ENCODE data around the gene METTL9.
"Not testable (repeated sequence)": the region's sequence is repeated elsewhere in the genome, so short reads cannot be mapped to it uniquely, and the experiment has no call there.

The METTL9 gene

DNA sequence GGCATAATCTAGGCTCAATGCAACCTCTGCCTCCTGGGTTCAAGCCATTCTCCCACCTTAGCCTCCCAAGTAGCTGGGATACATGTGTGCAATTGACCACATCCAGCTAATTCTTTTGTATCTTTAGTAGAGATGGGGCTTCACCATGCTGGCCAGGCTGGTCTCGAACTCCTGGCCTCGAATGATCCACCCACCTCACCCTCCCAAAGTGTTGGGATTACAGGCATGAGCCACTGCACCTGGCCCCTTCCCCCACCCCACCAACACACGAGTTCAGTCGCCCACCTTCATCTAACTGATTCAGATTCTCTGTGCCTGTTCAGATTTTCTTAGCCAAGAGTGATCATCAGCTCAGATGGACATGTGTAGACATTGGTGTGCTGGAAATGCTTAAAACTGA lies 25.0 kb upstream of the METTL9 start:
- no peak for DNase-seq (ENCODE audit: low read depth)

GRCh38 chr16:21576323-21576722 lies 23.1 kb upstream of the METTL9 start:
- DNase-seq (ENCODE audit: low read depth), result not testable (repeated sequence)

DNA sequence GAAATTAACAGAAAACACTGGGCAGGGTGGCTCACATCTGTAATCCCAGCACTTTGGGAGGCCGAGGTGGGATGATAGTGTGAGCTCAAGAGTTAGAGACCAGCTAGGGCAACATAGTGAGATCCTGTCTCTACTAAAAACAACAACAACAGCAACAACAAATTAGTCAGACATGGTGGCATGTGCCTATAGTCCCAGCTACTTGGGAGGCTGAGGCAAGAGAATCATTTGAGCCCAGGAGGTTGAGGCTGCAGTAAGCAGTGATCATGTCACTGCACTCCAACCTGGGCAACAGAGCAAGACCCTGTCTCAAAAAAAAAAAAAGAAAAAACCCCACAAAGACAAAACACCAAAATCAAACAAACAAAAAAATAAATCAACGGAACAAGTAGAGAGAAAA lies 21.9 kb upstream of the METTL9 start:
- DNase-seq (ENCODE audit: low read depth), result not testable (repeated sequence)

GRCh38 chr16:21578311-21578710 lies 21.1 kb upstream of the METTL9 start:
- not testable (repeated sequence) for DNase-seq (ENCODE audit: low read depth)

DNA sequence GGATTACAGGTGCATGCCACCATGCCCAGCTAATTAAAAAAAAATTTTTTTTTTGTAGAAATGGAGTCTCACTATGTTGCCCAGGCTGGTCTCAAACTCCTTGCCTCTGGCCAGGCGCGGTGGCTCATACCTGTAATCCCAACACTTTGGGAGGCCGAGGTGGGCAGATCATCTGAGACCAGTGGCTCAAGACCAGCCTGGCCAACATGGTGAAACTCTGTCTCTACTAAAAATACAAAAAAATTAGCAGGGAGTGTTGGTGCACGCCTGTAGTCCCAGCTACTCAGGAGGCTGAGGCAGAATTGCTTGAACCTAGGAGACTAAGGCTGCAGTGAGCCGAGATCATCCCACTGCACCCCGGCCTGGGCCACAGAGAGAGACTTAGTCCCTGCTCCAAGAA lies 19.2 kb upstream of the METTL9 start:
- not testable (repeated sequence) for DNase-seq (ENCODE audit: low read depth)

DNA sequence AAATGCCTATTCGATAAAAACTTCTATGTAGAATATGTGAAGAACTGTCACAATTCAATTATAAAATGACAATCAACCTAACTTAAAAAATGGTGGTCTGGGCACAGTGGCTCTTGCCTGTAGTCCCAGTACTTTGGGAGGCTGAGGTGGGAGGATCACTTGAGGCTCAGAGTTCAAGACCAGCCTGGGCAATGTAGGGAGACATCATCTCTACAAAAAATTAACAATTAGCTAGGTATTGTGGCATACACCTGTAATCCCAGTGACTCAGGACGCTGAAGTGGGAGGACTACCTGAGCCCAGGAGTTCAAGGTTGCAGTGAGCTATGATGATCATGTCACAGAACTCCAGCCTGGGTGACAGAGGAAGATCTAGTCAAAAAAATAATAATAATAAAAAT lies 18.6 kb upstream of the METTL9 start:
- no peak for DNase-seq (ENCODE audit: low read depth)

DNA sequence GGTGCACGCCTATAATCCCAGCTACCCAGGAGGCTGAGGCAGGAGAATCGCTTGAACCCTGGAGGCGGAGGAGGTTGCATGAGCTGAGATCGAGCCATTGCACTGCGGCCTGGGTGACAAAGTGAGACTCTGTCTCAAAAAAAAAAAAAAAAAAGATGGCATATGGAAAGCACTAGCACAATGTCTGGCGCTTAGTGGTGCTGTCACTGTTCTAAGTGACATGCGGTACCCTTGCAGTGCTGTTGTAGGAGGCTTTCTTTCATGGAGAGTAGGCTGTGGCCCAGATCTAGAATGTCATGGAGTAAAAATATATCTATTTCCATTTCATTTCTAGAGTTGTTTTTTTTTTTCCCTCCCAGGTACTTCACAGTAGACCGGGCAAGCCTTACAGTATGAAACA lies 14.6 kb upstream of the METTL9 start:
- no peak for DNase-seq (ENCODE audit: low read depth)

DNA sequence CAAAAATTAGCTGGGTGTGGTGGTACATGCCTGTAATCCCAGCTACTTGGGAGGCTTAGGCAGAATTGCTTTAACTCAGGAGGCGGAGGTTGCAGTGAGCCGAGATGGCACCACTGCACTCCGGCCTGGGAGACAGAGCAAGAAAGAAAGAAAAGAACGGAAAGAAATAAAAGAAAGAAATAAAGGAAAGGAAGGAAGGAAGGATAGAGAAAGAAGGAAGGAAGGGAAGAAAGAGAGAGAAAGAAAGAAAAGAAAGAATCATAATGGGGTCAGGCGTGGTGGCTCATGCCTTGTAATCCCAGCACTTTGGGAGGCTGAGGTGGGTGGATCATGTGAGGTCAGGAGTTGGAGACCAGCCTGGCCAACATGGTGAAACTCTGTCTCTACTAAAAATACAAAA lies 10.8 kb upstream of the METTL9 start:
- DNase-seq (ENCODE audit: low read depth), result not testable (repeated sequence)

GRCh38 chr16:21589551-21589950 lies 9.8 kb upstream of the METTL9 start:
- DNase-seq (ENCODE audit: low read depth), result no peak

DNA sequence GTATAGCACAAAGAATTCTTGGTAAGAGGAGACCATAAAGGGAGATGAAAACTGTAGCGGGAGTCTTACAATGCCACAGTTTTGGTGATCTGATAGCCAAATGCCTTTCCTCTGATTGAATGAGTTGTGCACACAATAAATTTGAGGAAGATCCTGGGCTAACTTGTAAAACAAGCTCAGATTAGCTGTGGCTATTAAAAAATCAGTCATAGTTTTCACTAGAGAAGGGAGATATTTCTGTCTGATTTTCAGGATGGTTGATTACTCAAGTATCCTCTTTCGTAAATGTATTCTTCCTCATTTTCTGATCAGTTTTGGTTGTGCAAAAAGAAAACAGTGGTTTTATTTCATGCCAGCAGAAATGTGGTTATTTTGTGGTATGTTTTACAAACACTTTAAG lies 9.1 kb upstream of the METTL9 start:
- no peak for DNase-seq (ENCODE audit: low read depth)

DNA sequence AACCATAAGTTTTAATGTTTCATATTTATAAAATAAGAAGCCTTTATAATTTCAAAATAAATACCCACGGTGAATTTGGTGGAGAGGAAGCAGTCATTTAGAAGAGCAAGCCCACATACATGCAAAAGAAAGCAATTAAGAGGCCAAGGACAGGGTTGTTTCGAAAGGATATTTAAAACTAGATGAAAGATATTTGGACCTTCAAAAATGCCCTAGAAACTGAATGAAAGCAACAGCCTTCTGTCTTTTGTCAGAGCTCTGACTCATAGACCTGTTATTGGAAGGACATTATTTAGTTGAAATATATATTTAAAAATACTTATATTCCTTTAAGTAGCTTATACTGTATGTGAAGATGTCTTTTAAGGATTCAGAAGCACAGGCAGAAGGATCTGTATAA lies 8.6 kb upstream of the METTL9 start:
- DNase-seq (ENCODE audit: low read depth), result no peak

DNA sequence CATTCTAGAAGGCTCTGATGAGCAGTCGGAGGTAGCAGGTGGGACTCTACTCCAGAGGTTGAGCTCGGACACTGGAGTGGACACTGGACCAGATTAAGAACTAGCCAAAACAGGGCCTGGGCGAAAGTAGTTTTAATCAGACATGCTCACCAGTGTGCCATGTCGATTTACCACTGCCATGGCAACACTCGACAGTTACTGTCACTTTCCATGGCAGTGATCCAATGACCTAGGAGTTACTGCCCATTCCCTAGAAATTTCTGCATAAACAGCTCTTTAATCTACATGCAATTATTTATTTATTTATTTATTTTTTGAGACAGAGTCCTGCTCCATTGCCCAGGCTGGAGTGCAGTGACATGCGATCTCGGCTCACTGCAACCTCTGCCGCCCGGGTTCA lies 7.2 kb upstream of the METTL9 start:
- DNase-seq (ENCODE audit: low read depth), result no peak

DNA sequence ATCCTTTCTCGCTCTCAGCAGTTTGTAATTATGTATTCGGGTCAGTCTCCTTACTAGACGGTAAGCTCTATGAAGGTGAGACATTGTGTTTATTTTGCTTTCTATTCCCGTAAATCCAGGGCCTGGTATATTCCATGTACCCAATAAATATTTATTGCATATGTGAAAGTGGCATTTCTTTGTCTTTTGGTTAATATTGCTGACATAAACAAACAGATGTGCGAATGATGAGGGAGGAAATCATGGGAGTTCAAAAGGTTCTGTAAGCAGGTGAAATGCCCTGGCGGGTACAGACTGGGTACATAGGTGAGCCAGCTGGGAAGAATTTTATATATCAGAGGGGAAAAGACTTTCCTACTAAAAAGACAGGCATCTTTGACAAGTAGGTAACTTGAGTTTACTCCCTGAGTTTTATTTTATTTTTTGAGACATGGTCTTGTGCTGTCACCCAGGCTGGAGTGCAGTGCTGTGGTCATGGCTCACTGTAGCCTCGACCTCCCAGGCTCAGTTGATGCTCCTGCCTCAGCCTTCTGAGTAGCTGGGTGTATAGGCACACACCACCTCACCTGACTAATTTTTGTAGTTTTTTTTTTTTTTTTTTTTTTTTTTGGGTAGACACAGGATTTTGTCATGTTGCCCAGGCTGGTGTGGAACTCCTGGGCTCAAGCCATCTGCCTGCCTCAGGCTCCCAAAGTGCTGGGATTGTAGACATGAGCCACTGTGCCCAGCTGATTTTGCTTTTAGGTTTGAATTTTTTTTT lies 5.7 kb upstream of the METTL9 start:
- no peak for DNase-seq (ENCODE audit: low read depth)

- no peak for DNase-seq (ENCODE audit: low read depth)
Observed at GRCh38 chr16:21597561-21598030, 1.8 kb upstream of the METTL9 start.

DNA sequence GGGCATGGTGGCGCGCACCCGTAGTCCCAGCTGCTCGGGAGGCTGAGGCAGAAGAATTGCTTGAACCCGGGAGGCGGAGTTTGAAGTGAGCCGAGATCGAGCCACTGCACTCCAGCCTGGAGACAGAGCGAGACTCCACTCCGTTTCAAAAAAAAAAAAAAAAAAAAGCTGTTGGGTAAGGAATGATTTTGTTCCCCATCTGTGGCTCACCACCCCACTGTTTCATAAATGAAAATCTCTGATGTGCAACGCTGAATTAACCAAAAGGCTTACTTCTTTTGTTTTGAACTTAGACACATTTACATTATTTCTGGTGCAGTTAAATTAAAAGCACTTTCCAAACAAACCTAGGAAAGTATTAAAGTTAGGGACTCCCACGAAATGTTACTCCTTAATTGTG lies 1.2 kb upstream of the METTL9 start:
- no peak for DNase-seq (ENCODE audit: low read depth)

- no peak for DNase-seq (ENCODE audit: low read depth)
Observed at GRCh38 chr16:21598701-21599121, 666 bp upstream of the METTL9 start.

DNA sequence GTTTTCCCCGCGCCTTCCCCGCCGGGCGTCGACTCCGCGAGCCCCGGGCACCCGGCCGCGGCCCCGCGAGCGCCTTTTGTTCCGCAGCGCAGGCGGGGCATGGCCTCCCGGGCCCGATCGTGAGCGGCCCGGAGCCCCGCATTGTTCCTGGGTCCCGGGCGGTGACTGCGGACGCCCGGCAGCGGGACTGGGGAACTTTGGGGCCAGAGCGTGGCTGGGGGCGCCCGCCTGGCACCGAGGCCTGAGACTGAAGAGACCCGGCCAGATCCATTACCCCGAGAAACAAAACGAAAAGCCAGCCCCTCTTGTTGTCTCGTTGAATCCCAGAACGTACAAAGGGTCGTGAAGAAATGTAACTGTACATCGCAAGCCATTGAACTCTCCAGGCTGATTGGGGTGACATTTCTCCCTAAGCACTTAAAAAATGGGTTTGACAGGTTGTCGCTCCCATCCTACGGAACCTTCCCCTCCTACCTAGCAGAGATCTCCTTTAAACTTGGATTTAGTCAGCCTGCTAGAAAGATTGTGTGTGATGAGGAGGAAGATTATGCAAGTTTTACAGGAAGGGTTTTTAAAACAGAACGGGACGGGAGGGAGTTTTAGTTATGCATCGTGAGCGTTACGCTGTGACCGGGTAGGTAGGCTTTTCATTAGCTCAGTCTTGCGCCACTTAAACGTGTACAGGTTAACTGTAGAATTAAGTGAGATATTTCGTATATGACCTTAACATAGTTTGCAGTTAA lies 825 bp downstream of the METTL9 start:
- no peak for DNase-seq (ENCODE audit: low read depth)

GRCh38 chr16:21602785-21603184 lies 3.4 kb downstream of the METTL9 start:
- DNase-seq (ENCODE audit: low read depth), result no peak

DNA sequence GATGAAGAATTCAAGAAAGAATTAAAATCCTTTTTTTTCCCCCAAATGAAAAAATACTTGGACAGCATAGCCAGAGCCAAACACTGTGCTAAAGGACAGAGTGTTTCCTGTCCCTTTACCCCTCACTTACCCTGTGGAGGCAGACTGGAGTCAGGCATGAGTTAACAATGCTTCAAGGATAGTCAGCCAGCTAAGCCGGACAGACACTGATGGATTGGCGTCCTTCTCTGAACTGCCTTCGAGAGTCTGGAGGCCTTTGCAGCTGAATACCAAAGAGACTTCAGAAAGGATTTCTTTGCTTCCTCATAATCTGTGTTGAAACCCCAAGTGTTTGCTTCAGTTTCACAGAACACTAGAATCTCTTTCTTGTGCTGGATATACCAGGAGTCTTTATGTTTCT lies 4.6 kb downstream of the METTL9 start:
- no peak for DNase-seq (ENCODE audit: low read depth)

DNA sequence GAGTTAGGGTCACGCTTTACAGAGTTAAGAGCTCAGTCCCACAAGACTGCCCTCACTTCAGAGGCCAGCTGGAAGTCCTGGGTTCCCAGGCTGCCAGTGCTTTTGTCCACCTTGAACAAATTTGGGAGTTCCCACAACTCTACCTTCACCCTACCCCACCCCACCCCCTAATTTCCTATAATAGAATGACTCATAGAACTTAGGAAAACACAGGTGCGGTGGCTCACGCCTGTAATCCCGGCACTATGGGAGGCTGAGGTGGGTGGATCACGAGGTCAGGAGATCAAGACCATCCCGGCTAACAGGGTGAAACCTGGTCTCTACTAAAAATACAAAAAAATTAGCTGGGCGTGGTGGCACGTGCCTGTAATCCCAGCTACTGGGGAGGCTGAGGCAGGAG lies 6.5 kb downstream of the METTL9 start:
- DNase-seq (ENCODE audit: low read depth), result not testable (repeated sequence)

DNA sequence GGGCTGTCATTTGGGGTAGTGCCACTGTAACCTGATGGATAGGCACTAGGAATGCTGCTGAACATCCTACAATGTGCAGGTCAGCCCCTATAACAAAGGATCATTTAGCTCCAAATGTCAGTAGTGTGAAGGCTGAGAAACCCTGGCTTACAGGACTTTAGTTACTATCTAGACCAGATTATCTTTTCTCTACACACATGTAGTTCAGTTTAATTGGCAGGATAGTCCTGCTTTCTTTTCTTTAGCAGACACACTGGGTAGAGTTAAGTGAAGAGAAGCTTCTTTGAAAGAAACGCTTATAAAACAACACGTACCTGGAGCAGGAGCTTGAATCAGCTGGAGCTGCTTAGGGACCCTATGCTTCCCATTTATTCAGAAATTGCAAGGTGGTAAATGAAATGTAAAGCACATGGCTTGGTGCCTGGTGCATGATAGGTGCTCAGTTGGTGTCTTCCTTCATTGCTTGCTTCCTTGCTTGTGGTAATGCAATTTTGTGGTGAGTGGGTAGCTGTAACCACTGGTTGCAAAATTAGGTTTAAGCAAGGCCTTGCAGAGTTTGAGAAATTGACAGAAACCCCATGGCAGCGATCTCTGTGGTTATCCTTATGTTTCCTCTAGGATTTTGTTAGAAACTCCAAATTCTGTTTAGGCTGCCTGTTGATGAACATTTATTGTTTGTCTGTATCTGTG lies 9.4 kb downstream of the METTL9 start:
- no peak for DNase-seq (ENCODE audit: low read depth)

DNA sequence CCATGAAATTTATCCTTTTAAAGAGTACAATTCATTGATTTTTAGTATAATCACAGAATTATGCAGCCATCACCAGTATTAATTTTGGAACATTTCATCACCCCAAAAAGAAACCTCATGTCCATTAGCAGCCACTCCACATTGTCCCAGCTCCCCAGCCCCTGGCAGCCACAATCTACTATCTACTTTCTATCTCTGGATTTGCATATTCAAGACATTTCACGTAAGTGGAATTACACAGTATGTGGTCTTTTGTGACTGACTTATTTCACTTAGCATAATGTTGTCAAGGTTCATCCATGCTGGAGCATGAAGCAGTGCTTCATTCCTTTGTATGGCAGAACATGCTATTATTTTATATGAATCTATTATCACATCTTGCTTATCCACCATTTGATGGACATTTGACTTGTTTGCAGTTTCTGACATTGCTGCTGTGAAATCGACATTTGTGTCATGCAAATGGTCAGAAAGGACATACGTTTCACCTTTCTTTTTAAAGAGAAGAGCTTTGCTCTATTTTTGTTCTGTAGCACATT lies 10.7 kb downstream of the METTL9 start:
- no peak for DNase-seq (ENCODE audit: low read depth)

GRCh38 chr16:21610766-21611165 lies 11.4 kb downstream of the METTL9 start:
- DNase-seq (ENCODE audit: low read depth), result no peak

Measured in stimulated activated CD8-positive, alpha-beta memory T cell treated with anti-CD3 and anti-CD28 coated beads, Interleukin-12 subunit alpha, Interleukin-12 subunit beta, amount 100 ng/mL, for 4 hours (primary cell).